GM12872 (cell line): ENCODE results near the gene PARP4.

ENCODE experiments used
- TF ChIP-seq, protein P1 (sequence below): IDR thresholded peaks from 3 replicates; pipeline ENCODE4 v1.5.1; 2011; ENCODE audit warnings: low read depth, mild to moderate bottlenecking, low read length, moderate library complexity; ENCODE audit not compliant: insufficient read depth

The PARP4 gene

DNA sequence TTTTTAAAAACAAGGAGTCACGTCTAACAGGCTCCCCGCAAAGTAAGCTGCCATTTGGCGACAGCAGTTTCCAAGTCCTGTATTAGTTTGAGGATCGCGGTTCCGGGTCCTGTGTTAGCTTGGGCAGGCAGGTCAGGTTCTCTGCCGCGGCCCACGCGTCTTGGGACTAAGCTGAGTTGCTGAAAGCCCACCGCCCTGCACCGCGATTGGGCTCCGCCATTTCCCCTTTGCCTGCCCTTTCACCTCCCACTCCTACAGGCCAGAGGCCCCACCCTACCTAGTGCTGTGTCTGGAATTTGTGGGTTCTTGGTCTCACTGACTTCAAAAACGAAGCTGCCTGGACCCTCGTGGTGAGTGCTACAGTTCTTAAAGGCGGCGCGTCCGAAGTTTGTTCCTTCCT lies 6.8 kb downstream of the PARP4 start:
- TF ChIP-seq, protein P1, sequence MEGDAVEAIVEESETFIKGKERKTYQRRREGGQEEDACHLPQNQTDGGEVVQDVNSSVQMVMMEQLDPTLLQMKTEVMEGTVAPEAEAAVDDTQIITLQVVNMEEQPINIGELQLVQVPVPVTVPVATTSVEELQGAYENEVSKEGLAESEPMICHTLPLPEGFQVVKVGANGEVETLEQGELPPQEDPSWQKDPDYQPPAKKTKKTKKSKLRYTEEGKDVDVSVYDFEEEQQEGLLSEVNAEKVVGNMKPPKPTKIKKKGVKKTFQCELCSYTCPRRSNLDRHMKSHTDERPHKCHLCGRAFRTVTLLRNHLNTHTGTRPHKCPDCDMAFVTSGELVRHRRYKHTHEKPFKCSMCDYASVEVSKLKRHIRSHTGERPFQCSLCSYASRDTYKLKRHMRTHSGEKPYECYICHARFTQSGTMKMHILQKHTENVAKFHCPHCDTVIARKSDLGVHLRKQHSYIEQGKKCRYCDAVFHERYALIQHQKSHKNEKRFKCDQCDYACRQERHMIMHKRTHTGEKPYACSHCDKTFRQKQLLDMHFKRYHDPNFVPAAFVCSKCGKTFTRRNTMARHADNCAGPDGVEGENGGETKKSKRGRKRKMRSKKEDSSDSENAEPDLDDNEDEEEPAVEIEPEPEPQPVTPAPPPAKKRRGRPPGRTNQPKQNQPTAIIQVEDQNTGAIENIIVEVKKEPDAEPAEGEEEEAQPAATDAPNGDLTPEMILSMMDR: no peak

DNA sequence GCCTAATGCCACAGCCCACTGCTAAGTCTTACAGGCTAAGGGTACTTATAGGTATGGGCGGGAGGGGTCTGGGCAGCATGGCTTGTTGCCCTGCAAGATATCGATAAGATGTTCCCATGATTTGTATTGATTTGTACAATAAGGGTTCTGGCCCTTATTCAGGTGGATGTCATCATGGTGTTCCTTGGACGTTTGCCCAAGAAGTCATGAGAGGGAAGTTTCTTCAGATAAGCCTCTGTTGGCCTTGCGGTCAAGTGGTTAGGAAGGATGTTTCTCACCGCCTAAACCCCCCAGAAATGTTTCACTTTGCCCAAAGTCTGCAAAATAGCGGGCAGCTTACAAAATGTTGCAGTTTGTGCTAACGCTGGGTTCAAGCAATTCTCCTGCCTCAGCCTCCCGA lies 7.3 kb downstream of the PARP4 start:
- TF ChIP-seq, protein P1: no peak

DNA sequence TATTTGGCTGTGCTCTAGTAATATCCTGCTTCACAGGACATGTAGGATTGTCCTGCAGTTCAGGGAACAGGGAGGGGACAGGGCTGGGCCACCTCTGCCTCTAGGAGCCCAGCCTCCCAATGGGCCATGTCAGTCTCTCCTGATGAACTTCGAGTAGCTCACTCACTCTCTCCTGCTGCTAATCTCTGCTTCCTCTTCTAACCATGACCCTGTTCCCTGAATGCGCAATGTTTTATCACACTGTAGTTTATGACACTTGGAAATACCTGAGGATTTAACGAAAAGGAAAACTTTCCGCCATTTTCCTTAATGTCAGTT lies 9.2 kb downstream of the PARP4 start:
- TF ChIP-seq, protein P1: no peak

DNA sequence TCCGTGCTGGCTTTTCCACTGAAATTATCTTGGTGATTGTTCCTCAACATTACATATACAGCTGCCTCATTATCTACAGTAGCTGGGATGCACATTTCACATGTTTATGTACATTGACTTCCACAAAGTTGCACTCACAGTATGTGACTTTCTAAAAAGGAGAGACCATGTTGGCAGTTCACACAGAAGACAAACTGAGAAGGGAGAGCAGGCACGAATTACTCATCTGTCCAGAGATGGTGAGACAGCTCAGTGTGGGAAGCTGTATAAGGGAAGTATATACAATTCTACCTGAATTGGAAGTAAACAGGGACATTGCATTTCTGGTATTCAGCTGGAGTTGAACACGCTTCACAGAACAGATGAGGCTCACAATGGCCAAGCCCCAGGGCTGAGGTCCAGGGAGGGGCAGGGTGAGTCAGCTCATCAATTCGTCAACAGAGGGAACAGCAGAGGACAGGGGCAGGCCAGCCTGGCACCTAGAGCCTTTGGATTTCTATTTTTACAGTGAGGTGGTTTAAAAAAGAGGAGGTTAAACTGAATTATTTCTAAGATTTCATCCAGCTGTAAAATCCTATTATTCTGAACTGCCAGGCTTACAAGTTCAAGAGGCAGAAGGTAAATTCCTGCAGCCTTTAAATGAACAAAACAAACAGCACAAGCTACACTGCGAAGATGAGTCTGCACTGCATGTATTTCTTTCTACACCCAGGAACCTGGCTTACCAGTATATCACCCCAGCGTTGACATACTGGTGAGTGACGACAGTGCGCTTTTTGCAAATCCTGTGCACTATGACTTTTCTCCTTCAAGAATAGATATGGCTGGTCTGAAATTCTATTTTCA lies 9.8 kb downstream of the PARP4 start:
- TF ChIP-seq, protein P1: no peak

DNA sequence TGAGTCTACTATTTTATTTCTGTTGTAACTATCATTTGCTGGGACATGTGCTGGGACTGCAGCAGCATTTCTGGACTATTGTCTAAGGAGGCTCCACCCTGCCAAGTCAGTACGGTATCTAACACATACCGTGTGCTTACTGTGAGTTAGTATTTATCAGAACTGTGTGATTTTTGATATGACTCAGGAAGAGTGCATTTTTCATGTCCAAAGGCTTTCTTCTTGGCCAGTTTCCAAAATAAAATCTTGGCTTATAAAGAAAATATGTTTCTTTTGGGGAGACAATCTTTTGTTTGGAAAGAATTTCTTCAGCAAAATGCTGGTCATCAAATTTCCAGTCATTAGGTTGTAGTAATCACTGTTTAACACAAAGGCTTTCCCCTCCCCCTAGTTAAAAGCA lies 11.6 kb downstream of the PARP4 start:
- TF ChIP-seq, protein P1: no peak

DNA sequence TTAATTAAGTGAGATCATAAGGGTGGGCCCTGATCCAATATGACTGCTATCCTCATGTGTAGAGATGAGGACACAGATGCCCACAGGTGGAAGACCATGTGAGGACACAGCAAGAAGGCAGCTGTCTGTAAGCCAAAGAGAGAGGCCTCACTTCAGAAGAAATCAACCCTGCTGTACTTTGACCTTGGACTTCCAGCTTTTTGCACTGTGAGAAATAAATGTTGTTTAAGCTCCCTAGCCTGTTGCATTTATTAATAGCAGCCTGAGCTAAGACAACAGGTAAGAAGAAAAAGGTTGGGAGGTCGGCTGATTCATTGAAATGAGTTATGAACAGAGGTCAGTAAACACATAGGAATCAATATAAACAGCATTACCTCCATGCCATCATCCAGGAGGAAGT lies 14.8 kb downstream of the PARP4 start:
- TF ChIP-seq, protein P1: no peak

DNA sequence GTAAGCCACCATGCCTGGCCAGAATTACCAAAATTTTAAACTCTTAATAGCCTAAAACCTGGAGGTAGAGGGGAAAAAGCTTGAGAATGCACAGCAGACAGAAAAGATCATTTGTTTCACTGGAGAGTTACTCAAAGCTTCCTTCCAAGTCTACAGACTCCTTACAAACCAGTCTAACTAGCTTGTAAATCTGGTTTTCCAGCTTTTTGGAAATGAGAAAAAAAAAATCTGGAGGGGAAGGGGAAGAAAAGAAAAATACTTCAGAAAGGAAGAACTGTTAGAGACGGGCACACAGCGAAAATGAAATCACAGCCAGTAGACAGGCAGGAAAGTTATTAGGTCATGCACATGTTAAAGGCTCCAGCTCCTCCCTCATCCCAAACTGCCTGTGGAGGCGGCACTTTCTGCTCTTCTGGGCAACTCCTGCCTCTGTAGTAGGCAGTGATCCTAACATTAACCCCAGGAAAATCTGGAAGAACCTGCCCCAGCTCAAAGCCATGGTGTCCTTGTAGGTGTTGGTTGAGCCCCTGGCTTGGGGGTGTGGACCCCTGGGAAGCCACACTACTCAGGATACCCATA lies 17.3 kb downstream of the PARP4 start:
- TF ChIP-seq, protein P1: no peak
